ENCODE measurements around the gene JCAD.

DNA sequence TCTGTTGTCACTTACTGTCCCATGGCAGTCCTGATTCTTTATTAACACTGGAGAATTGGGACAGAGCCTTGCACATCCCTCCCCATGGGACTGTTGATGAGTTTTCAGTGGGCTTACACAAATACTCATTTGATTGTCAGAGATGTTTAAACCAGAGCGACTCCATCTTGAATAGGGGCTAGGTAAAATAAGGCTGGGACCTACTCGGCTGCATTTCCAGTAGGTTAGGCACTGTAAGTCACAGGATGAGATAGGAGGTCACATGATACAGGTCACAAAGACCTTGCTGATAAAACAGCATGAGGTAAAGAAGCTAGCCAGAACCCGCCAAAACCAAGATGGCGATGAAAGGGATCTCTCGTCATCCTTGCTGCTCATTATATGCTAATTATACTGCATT, 47.6 kb upstream of the JCAD start:
- TF ChIP-seq EZH2 (IDR thresholded peaks at IDR 0.05) = no peak
- TF ChIP-seq POLR2AphosphoS5 (IDR thresholded peaks at IDR 0.05; ENCODE audit: borderline replicate concordance, low read depth, low read length) = no peak
- TF ChIP-seq FOXP2 (optimal IDR thresholded peaks at IDR 0.05; ENCODE audit: control extremely low read depth, extremely low read length, insufficient read depth) = no peak

Data from SK-N-MC (cell line).